Activated T-helper 17 cell treated with anti-CD3 and anti-CD28 coated beads, Interleukin-2, amount 50 U/mL, for 72 hours (primary cell): Measurements from ENCODE around the gene ARSG. TPM values are rescaled to one million over a fixed set of nuclear protein-coding genes. Genes with fewer than 3 reads are reported as not detected.
A peak's percentile ranks its signal among the peaks of the same experiment; 100 is the strongest.

Experiments
- ATAC-seq: fragments of 150-1000 bp; cut with Tn5 transposase; replicated peaks from 2 replicates; pipeline ENCODE4 v1.10.0; 2021; ENCODE audit warnings: mild to moderate bottlenecking, moderate library complexity
- H3K27ac Mint-ChIP-seq: one replicate; pipeline ENCODE4 v1.8.0; 2022; ENCODE audit warnings: mixed read lengths
- H3K27me3 Mint-ChIP-seq: one replicate; pipeline ENCODE4 v1.8.0; 2022; ENCODE audit warnings: mixed read lengths
- H3K36me3 Mint-ChIP-seq: one replicate; pipeline ENCODE4 v1.8.0; 2022; ENCODE audit warnings: low read depth, mild to moderate bottlenecking, mixed read lengths
- H3K4me1 Mint-ChIP-seq: one replicate; pipeline ENCODE4 v1.8.0; 2022; ENCODE audit warnings: mixed read lengths
- H3K4me3 Mint-ChIP-seq: one replicate; pipeline ENCODE4 v1.8.0; 2022; ENCODE audit warnings: mild to moderate bottlenecking, mixed read lengths
- H3K9me3 Mint-ChIP-seq: one replicate; pipeline ENCODE4 v1.8.0; 2022; ENCODE audit warnings: mixed read lengths
- total RNA-seq, 2 donors: library from RNA; stranded (reverse); gene quantifications; one replicate each; pipeline ENCODE4 v1.2.3, GENCODE V29; 2022

The ARSG gene
- total RNA-seq, 2 donors from 2014 or later = 4.8 to 6.3 TPM

- Mint-ChIP-seq H3K9me3 (no peaks in the 10 kb centered on the region), H3K27me3 (no peaks in the 10 kb centered on the region), H3K4me3 (peak overlapping the region; percentile 80), H3K27ac (peak overlapping the region; percentile 40), H3K4me1 (peaks cover 38% of the 10 kb centered on the region), H3K36me3 (no peaks in the 10 kb centered on the region)
- ATAC-seq = no peak
Measured at GRCh38 chr17:68459037-68459639, 167.8 kb downstream of the ARSG start.

GRCh38 chr17:68460146-68460545, 168.9 kb downstream of the ARSG start:
- peak overlapping the region; percentile 86 for H3K27ac Mint-ChIP-seq
- peaks cover 38% of the 10 kb centered on the region for H3K4me1 Mint-ChIP-seq
- no peaks in the 10 kb centered on the region for H3K27me3 Mint-ChIP-seq
- H3K9me3 Mint-ChIP-seq = no peaks in the 10 kb centered on the region
- peak overlapping the region; percentile 80 for H3K4me3 Mint-ChIP-seq
- no peak for ATAC-seq
- no peaks in the 10 kb centered on the region for H3K36me3 Mint-ChIP-seq

DNA sequence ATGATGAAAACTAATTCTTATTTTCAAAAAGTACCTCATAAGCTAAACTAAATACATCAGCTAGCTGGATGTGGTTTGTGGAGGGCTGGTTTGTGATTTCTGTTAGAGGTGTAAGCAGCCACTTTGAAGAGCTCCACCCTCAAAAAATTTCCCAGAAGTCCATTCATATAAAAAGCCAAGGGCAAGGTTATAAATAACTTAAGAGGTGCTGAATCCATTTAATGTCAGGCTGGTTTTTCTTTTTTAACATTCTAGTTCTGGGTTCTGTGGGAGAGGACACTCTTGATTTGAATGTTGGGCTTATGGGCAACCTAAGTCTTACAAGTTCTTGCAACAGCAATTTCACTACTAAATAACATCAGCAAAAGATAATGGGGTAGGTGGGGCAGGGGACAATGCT, 169.4 kb downstream of the ARSG start:
- H3K27ac Mint-ChIP-seq = peak overlapping the region; percentile 86
- ATAC-seq = peak; percentile 15
- no peaks in the 10 kb centered on the region for H3K36me3 Mint-ChIP-seq
- peak overlapping the region; percentile 80 for H3K4me3 Mint-ChIP-seq
- H3K4me1 Mint-ChIP-seq = peaks cover 38% of the 10 kb centered on the region
- no peaks in the 10 kb centered on the region for H3K9me3 Mint-ChIP-seq
- H3K27me3 Mint-ChIP-seq = no peaks in the 10 kb centered on the region

DNA sequence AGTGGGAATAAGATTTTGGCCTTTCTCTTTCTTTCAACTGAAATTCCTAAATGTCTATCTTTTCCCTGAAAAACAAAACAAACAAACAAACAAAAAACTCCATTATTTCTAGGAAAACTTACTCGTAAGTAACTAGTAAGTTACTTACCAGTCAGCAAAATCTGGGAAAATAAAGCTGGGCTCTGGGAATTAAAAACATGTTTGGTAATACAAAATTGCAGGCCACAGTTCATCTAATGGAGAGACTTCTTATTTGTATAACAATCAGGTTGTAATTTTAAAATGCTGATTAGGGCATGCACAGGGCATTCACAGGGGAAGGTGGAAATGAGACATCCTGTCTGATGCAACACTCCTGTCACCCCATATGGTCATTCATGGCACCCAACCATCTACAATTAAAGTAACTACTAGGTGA, 169.8 kb downstream of the ARSG start:
- Mint-ChIP-seq H3K4me1 (peaks cover 38% of the 10 kb centered on the region), H3K27ac (peak overlapping the region; percentile 86), H3K36me3 (no peaks in the 10 kb centered on the region), H3K27me3 (no peaks in the 10 kb centered on the region), H3K4me3 (peak overlapping the region; percentile 80), H3K9me3 (no peaks in the 10 kb centered on the region)
- ATAC-seq = no peak

DNA sequence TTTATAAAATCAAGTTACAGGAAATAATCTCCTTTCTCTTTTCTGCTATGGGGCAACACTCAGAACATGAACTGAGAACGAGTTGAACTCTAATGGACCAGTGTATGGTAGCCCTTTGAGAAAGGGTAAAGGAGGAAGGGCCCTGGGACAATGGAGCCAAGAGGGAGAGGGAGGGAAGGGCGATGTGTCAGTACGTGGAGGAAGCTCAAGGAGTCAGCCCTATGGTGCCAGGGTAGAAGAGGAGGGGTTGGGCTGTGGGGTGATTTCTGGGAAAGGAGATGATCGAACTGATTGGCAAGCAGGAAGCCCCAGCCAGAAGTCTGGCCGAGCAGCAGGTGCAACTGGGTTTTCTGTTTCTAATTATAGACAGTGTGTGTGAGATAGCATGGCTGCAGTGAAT, 170.3 kb downstream of the ARSG start:
- H3K27ac Mint-ChIP-seq = peak overlapping the region; percentile 86
- no peaks in the 10 kb centered on the region for H3K9me3 Mint-ChIP-seq
- no peaks in the 10 kb centered on the region for H3K27me3 Mint-ChIP-seq
- peak overlapping the region; percentile 80 for H3K4me3 Mint-ChIP-seq
- ATAC-seq = no peak
- H3K36me3 Mint-ChIP-seq = no peaks in the 10 kb centered on the region
- peaks cover 38% of the 10 kb centered on the region for H3K4me1 Mint-ChIP-seq

GRCh38 chr17:68462381-68463210, 171.3 kb downstream of the ARSG start:
- no peaks in the 10 kb centered on the region for H3K9me3 Mint-ChIP-seq
- peak overlapping the region; percentile 80 for H3K4me3 Mint-ChIP-seq
- H3K27me3 Mint-ChIP-seq = no peaks in the 10 kb centered on the region
- peak; percentile 72 for ATAC-seq
- H3K4me1 Mint-ChIP-seq = peaks cover 38% of the 10 kb centered on the region
- H3K36me3 Mint-ChIP-seq = no peaks in the 10 kb centered on the region
- no peak overlapping the region for H3K27ac Mint-ChIP-seq

GRCh38 chr17:68463211-68464019, 172.1 kb downstream of the ARSG start:
- peaks cover 33% of the 10 kb centered on the region for H3K4me1 Mint-ChIP-seq
- peaks cover 4% of the 10 kb centered on the region for H3K27me3 Mint-ChIP-seq
- ATAC-seq = no peak
- no peak overlapping the region for H3K27ac Mint-ChIP-seq
- peak overlapping the region; percentile 80 for H3K4me3 Mint-ChIP-seq
- H3K9me3 Mint-ChIP-seq = no peaks in the 10 kb centered on the region
- H3K36me3 Mint-ChIP-seq = no peaks in the 10 kb centered on the region

DNA sequence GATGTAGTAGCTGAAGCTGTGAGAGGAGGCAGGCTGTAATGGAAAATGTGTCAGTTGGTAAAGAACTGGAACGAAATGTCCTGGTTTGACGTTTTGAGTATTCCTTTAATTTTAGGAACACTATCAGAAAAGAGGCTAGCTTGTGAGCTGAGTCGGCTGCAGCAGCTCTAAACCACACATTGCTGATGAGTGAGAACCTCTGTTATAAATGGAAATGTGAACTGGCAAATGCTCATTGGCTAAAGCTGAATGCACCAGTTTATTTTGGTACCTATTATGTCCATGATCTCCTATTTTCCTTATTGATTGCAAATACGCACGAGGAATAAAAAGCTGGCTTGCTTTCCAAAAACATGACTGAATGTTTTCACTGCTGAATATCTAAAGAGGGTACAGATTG, 177.0 kb downstream of the ARSG start:
- Mint-ChIP-seq H3K36me3 (no peaks in the 10 kb centered on the region), H3K9me3 (no peaks in the 10 kb centered on the region), H3K27me3 (peaks cover 12% of the 10 kb centered on the region), H3K27ac (no peak overlapping the region), H3K4me1 (no peaks in the 10 kb centered on the region), H3K4me3 (no peak overlapping the region)
- ATAC-seq = no peak

DNA sequence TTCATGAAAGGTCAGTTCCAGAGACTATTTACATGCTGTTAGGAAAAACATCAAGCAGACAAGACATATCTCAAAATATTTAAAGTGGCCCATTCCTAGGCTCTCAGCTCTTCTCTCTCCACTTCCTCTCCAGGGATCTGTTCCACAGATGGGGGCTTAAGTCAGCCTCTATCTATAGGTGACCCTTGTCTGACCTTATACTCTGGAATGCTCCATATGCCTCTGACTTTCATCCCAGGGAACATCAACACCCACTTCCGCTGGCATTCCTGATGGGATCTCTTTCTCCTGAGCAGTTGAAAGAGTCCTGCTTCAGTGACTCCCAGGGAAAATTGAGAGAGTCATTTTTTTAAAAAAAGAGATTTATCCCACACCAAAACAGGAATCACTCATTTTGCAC, 177.5 kb downstream of the ARSG start:
- Mint-ChIP-seq H3K9me3 (no peaks in the 10 kb centered on the region), H3K27ac (no peak overlapping the region), H3K4me3 (no peak overlapping the region), H3K36me3 (no peaks in the 10 kb centered on the region), H3K27me3 (peaks cover 12% of the 10 kb centered on the region), H3K4me1 (no peaks in the 10 kb centered on the region)
- no peak for ATAC-seq

Other genes starting within 250 kb of the ARSG start
- gene AMZ2, start 43.5 kb upstream of the ARSG start, total RNA-seq = 100 to 1,000 TPM; 100 to 112 TPM
- gene SLC16A6, start 368 bp upstream of the ARSG start, total RNA-seq = 1 to 10 TPM in 1 of 2 donors, under 1 TPM in 1; 0.64 to 5.5 TPM
- 10 to 100 TPM in 1 of 2 donors, 1 to 10 TPM in 1; 8.6 to 25.6 TPM for gene WIPI1, start 166.0 kb downstream of the ARSG start, total RNA-seq
- gene PRKAR1A, start 220.9 kb downstream of the ARSG start, total RNA-seq = 100 to 1,000 TPM; 175 to 186 TPM